Activated CD8-positive, alpha-beta memory T cell treated with anti-CD3 and anti-CD28 coated beads for 36 hours (primary cell): ENCODE results near the gene CORT. TPM values are rescaled to one million over a fixed set of nuclear protein-coding genes. Genes with fewer than 3 reads are reported as not detected.
"Not testable (repeated sequence)": the region's sequence is repeated elsewhere in the genome, so short reads cannot be mapped to it uniquely, and the experiment has no call there.

Experiments
- CTCF ChIA-PET: fragments of 350-600 bp; sonication (Branson Sonifier 250); formaldehyde crosslinking; loops from one replicate; lab custom pipeline; 2021; ENCODE audit warnings: antibody characterized with exemption; lab: Charles Lee
- POLR2A ChIA-PET: fragments of 350-600 bp; sonication (Branson Sonifier 250); formaldehyde crosslinking; loops from one replicate; lab custom pipeline; 2021; ENCODE audit warnings: antibody characterized with exemption; lab: Charles Lee
- total RNA-seq, 2 experiments: library from RNA; stranded (reverse); gene quantifications; one replicate each; pipeline ENCODE4 v1.2.3, GENCODE V29; 2021

The CORT gene
- total RNA-seq, 2 experiments from 2014 or later: 0.23 to 0.46 TPM

DNA sequence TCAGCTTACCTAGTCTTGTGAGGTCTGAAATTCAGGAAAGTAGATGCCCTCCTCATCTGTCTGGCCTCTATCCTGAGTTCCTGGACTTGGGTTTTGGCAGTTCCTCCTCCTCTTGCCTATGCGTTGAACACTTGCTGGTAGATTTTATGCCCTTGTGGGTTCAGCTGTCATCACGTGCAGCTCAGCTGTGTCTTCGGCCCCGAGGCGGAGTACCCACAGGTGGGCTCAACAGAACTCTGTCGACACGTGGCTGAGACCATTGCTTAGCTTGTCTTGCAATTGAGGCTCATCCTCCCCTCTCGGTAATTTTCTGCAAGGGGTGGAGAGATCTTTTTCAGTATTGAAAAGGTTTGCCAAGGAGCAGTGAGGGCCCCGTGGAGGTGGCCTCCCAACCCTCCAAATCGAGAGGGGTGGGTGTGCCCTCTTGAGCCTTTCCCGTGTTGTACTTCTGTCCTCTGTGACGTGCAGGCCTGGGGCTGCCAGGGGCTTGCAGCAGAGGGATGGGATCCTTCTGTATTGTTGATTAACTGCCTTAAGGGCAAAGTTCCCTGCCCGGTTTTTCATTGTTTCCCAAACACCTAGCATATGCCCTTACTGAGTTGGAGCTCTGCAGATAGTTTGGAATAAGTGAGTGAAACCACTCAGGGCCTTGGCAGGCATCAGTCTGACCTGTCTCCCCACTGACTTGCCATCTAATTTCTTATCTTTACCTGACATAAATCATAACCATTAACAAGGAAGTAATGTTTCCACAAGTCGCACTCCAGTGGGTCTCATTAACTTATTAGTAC is 16.7 kb upstream of the CORT start:
- ChIA-PET POLR2A (no interaction called here), CTCF (interaction anchor here (0.6 to 1.8 kb wide), 2 partner anchors 23 to 61 kb away, joined by 3 to 11 read pairs; no protein-coding TSS in a partner anchor)

DNA sequence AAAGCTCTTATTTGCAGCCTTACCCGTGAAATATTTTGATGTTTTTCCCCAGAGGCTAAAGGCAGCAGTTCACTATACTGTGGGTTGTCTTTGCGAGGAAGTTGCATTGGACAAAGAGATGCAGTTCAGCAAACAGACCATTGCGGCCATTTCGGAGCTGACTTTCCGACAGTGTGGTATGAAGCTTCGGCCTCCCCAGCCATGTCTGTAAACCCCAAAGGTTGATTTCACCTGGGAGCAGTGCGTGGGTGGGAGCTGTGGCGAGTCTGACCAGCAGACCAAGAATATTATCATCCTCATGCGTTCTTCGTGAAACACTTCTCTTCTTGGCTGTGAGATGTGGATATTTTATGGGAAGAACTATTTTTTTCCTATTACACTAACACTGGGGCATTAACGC is 16.0 kb upstream of the CORT start:
- ChIA-PET POLR2A (no interaction called here), CTCF (interaction anchor here (1.8 kb wide), 1 partner anchor 61 kb away, joined by 11 read pairs; no protein-coding TSS in a partner anchor)

DNA sequence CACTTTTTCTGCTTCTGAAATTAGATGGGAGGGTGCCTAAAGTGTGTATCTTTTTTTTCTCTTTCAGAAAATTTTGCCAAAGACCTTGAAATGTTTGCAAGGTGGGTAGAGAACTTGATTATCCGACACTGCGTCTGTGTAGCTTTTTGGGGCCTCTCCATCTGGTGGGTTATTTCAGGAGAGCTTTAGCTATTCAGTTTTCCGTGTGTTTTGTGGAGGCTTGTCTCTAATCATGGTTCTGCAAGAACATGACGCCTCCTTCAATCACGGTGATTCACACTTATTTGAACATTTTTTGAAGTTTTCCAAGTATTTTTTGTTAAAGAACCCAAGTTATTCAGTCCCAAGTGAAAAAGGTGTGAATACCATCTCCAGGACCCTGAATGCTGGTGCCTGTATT is 15.2 kb upstream of the CORT start:
- CTCF ChIA-PET: interaction anchor here (1.8 kb wide), 1 partner anchor 60 kb away, joined by 11 read pairs; no protein-coding TSS in a partner anchor
- POLR2A ChIA-PET: no interaction called here

DNA sequence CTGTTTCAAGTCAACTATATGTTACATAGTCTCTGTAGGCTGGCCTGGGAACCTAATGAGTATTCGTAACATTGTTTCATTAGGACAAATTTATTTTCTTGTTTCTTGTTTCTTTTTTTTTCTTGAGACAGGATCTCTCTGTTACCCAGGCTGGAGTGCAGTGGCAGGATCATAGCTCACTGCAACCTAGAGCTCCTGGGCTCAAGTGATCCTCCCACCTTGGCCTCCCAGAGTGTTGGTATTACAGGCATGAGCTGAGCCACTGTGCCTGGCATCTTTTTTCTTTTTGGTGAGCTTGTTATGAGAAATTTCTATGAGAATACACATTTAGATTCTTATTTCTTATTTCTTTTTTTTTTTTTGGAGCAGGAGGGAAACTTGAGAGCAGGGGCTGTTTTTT is 12.8 kb upstream of the CORT start:
- POLR2A ChIA-PET: interaction anchor here (0.6 to 0.7 kb wide), 2 partner anchors 623 to 1503 kb away, joined by 3 to 4 read pairs; partner anchors contain the start of gene SRM
- CTCF ChIA-PET: interaction anchor here (0.6 to 0.7 kb wide), 3 partner anchors 8 to 449 kb away, joined by 3 to 4 read pairs (median 4); no protein-coding TSS in a partner anchor

DNA sequence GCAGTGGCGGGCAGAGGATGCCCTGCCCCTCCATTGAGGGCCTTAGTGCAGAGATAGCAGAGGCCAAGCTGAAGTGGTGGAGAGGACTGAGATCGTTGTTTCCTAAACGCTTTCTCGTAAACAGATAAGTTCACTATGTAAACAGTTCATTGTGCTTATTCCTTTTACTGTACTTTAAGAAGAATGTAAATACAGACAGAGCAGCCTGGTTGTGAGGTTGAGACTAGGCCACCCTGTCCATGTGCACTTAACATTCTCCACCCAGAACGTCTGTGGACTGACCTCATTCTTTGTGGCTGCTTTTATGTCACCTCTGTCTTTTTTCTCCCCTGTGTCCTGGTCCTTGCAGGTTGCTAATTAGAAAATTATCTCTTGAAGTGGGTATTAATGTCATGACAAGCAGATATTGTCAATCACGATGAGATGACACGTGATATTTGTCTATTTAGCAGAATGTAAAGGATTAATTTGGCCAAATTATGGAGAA is 11.1 kb upstream of the CORT start:
- ChIA-PET POLR2A (no interaction called here), CTCF (no interaction called here)

DNA sequence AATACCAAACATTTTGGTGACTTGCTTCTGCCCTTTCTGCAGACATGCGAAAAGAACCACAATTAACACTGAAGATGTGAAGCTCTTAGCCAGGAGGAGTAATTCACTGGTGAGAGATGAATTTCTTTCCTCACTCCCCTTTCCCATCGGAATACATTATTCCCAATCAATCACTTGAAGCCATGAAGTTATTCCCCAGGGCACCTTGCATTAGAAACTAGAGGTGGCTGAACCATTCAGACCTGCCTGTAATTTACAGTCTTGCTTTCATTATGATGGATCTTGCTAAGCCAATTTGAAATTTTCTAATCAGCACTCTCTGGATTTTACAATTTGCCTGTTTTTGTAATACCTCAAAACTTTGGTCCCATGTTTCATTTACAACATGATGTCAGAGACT is 9.5 kb upstream of the CORT start:
- POLR2A ChIA-PET: no interaction called here
- CTCF ChIA-PET: no interaction called here

DNA sequence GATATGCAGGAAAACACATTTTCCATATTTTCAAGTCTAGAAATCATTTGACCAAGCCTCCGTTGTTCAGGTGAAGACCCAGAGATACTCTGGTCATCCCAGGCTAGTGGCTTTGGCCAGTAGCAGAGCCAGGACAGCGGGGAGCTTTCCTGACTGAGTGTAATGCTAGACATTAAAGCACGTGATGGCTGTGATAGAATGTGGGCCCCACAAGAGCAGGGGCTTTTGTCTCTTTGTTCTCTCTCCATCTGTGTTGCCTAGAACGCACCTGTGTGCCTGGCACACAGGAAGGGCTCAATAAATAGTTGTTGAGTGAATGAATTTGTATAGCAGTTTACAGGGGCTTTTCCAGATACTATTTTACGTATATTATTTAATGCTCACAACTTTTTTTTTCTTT is 9.0 kb upstream of the CORT start:
- POLR2A ChIA-PET: no interaction called here
- CTCF ChIA-PET: no interaction called here

DNA sequence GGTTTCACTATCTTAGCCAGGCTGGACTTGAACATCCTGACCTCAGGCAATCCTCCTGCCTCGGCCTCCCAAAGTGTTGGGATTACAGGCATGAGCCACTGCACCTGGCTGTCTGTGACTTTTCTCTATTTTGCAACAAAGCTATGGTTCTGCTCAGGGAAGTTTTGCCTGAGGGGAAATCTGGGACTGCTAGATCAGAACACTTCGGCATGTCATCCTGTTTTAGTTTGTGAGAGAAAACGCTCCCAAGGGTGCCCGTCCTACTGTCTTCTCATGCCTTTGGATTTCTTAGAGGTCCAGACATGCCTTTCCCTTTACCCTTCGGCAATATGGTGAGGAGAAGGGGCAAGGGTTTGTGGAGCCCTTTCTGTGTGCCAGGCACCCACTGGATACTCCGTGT is 5.6 kb upstream of the CORT start:
- CTCF ChIA-PET: interaction anchor here (0.8 to 1.4 kb wide), 2 partner anchors 14 to 19 kb away, joined by 3 read pairs; partner anchors contain the start of gene CENPS
- POLR2A ChIA-PET: no interaction called here

DNA sequence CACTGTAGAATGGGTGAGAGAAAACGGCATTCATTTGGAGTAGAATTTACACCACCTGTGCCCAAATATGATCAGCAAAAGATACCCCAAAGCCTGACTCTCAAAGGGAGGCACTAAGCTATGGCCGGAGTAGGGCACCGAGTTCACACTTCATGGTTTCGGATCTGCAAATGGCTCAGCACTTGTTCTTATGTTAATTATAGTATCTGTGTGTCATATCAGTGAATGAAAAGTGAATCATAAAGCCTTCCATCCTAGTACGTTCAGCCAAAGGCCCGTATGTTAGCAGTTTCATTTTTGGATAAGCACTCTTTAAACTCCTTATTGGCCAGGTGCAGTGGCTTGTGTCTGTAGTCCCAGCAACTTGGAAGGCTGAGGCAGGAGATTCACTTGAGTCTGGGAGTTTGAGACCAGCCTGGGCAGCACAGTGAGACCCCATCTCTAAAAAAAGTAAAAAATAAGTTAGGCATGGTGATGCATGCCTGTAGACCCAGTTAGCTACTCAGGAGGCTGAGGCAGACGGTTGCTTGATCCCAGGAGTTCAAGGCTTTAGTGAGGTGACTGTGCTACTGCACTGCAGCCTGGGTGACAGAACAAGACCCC is 4.9 kb upstream of the CORT start:
- ChIA-PET POLR2A (no interaction called here), CTCF (interaction anchor here (0.8 to 1.4 kb wide), 2 partner anchors 15 to 19 kb away, joined by 3 read pairs; partner anchors contain the start of gene CENPS)

DNA sequence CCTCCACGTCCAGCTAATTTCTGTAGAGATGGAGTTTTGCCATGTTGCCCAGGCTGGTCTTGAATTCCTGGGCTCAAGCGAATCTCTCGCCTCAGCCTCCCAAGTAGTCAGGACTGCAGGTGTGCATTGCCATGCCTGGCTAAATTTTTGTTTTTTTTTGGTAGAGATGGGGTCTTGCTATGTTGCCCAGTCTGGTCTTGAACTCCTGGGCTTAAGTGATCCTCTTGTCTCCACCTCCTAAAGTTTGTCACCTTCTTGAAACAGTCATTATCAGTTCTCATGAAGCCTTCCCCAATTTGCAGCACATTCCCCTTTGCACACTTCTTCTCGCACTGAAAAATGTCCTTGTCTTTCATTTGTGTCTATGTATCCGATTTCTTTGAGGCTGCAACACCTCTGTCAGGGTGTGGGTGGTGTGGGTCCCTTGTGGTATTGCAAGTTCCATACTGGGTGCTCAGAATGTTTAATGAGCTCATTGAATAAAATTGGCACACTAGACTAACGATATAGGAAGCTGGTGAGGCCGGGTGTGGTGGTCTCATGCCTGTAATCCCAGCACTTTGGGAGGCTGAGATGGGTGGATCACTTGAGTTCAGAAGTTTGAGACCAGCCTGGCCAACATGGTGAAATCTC is 2.9 kb upstream of the CORT start:
- CTCF ChIA-PET: interaction anchor here (1.5 kb wide), 1 partner anchor 16 kb away, joined by 3 read pairs; no protein-coding TSS in a partner anchor
- POLR2A ChIA-PET: no interaction called here

DNA sequence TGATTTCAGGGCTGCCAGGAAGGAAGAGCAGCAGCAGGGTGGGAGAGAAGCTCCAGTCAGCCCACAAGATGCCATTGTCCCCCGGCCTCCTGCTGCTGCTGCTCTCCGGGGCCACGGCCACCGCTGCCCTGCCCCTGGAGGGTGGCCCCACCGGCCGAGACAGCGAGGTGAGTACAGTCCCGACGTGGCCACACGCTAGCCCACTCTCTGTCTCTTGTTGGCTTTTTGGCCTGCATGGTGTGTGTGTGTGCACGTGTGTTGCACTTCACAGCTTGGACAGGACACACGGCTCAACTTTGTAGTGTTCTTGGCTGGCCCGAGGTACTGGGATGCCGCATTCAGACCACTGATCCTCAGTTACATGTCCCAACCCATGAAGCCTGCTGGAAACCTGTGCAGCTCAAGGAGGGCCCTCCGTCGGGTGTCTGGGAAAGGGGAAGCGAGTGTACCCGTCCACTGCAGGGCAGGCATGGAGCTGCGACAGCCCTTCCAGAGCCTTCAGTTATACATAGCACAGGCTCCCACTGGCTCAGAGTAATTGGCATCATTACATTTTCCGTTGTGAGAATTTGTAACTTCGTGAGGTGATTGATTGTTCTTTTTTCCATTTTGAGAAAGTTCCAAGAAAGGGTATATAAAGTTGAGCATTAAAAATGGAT is 454 bp downstream of the CORT start:
- ChIA-PET CTCF (no interaction called here), POLR2A (no interaction called here)

DNA sequence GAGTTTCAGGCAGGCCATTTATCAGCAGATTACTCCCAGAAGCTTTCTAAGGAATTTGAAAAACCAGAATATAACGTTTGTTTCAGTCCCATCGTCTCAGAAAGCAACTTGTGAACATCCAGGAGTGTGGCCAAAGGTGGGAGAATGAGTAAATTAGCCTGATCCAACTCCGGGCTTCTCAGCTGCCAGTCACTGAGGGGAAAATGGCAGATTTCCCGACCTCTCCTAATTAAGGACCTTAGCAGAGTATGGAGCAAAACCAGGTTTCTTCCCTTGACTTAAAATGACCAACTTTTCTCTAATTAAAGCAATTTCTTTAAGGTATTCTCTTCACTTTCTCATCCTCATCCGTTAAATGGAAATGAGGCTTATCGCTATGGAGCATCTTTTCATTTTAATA is 1.0 kb downstream of the CORT start:
- ChIA-PET POLR2A (no interaction called here), CTCF (no interaction called here)

DNA sequence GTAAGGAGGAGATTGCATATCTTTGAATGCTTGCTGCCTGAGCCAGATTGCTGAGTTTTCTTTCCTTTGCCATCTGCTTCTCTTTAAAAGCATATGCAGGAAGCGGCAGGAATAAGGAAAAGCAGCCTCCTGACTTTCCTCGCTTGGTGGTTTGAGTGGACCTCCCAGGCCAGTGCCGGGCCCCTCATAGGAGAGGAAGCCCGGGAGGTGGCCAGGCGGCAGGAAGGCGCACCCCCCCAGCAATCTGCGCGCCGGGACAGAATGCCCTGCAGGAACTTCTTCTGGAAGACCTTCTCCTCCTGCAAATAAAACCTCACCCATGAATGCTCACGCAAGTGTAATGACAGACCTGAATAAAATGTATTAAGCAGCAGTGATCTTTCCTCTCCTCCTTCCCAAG is 1.5 kb downstream of the CORT start:
- POLR2A ChIA-PET: no interaction called here
- CTCF ChIA-PET: no interaction called here

DNA sequence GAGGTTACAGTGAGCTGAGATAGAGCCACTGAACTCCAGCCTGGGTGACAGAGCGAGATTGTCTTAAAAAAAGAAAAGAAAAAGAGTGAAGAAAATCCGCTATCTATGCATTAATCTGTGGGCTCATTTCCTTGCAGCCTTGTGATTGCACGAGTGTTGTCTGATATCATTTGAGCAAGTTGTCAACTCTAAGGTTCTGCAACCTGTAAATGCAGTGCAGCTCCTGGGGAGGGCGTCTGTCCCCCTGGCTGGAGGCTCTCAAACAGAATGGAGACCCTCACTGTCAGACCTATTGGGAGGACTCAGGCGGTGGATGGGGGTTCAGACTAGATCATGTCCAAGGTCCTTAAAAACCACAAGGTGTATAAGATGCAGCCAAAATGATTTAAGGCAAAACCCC is 6.2 kb downstream of the CORT start:
- CTCF ChIA-PET: interaction anchor here (0.6 to 0.7 kb wide), 3 partner anchors 24 to 484 kb away, joined by 3 to 5 read pairs (median 3); no protein-coding TSS in a partner anchor
- POLR2A ChIA-PET: interaction anchor here (0.6 kb wide), 1 partner anchor 286 kb away, joined by 4 read pairs; no protein-coding TSS in a partner anchor

DNA sequence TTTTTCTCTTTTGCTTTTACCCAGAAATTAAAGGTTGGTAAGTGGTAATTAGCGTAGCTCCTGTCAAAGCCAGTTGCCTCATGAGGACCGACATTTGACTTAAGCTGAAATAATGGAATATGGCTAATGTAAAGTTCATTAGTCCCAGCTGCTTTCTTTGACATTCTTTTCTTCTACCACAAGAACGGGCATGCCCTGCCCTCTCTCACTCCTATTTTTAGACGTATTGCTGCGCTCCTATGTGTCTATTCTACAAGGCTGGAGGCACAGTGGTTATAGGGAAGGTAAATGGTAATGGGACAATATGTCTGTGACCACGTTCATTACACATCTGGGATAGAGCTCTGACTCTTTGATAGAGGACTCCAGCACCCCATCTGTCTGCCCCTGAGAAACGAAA is 6.8 kb downstream of the CORT start:
- POLR2A ChIA-PET: interaction anchor here (0.6 kb wide), 1 partner anchor 286 kb away, joined by 4 read pairs; no protein-coding TSS in a partner anchor

DNA sequence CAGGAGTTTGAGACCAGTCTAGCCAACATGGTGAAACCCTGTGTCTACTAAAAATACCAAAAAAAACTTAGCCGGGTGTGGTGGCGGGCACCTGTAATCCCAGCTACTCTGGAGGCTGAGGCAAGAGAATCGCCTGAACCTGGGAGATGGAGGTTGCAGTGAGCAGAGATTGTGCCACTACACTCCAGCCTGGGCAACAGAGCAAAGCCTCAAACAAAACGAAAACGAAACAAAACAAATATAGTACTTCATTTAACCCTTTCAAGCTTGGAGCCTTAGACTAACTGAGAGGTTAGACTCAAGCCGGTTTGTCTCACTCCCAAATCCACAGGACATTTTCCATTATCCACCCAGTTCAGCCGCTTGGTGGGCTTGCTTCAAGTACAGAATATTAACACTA is 7.6 kb downstream of the CORT start:
- CTCF ChIA-PET, POLR2A ChIA-PET: not testable (repeated sequence)

More for the DNA sequence above, 6.8 kb downstream of the CORT start:
- CTCF ChIA-PET: interaction anchor here (0.6 kb wide), 2 partner anchors 24 to 483 kb away, joined by 3 read pairs; no protein-coding TSS in a partner anchor

DNA sequence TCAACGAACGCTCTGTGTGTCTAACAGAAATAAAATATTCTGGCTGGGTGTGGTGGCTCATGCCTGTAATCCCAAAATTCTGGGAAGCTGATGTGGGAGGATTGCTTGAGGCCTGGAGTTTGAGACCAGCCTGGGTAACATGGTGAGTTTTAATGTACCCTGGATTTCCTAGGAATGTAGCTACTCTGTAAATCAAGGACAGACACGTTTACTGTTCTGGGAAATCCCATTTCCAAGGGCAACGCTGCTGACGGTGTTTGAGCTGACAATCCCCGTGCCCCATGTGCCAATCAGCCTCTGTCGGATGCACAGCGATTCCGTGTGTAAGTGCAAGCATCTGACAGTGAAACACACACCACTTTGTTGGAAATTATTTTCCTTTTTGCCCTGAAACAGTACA is 8.0 kb downstream of the CORT start:
- CTCF ChIA-PET: no interaction called here
- POLR2A ChIA-PET: no interaction called here

DNA sequence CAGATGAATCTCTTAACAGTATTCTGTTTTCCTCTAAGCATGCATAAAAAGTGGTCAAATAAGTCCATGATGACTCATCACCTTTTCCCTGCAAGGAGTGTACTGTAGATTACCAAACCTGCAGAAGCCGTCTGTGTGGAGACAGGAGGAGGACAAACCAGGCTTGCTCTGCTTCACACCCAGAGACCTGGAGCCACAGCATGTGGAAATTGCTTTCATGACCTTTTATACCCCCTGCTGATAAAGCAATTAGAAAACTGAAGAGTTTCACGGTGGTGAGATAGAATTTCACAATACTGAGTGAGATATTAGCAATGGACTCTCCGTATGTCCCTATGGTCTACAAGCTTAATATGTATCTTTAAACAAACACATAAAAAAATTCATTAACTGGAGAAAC is 9.4 kb downstream of the CORT start:
- ChIA-PET POLR2A (no interaction called here), CTCF (no interaction called here)

DNA sequence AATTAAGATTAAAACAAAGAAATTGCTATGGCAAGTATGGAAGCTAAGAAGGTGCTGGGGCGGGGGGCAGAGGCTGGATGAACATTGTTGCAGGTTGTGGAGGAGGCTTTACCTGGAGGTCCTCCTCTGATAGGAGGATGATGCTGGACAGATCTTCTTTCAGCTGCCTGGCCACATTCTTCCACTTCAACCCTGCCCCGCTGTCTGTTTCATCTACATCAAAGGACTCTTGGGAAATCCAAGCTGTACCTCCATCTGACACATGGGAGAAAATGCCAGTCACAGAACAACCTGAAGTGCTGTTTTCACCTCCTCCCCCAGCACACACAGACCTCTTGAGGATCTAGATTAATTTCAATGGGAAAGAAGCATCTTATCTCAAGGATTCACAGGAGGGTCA is 17.2 kb downstream of the CORT start:
- ChIA-PET CTCF (interaction anchor here (0.7 kb wide), 1 partner anchor 1406 kb away, joined by 3 read pairs; no protein-coding TSS in a partner anchor), POLR2A (no interaction called here)
